Measurements from ENCODE around the gene ZCCHC7.

DNA sequence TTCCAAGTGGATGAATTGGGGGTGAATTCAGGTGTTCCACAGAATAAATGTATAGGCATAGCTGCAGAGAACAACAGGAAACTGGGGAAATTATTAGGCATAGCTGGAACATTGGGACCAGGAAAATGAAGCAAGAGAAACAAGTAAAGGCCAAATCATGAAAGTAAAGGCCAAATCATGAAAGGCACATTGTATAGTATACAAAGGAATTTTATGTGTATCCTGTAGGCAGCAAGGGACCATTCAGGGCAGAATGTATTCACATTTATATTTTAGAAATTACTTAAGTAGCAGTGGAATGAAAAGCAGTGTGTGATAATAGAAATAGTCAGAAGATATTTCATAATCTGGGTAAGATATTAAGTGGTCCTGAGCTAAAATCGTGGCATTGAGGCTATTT lies 174.8 kb downstream of the ZCCHC7 start:
- no peak for TF ChIP-seq MEIS2 (IDR thresholded peaks at IDR 0.05; ENCODE audit: partially characterized antibody)
- no peak for TF ChIP-seq NRF1 (conservative IDR thresholded peaks at IDR 0.05 in 1 of 2, IDR thresholded peaks at IDR 0.05 in 1 of 2)
- TF ChIP-seq, protein P1, sequence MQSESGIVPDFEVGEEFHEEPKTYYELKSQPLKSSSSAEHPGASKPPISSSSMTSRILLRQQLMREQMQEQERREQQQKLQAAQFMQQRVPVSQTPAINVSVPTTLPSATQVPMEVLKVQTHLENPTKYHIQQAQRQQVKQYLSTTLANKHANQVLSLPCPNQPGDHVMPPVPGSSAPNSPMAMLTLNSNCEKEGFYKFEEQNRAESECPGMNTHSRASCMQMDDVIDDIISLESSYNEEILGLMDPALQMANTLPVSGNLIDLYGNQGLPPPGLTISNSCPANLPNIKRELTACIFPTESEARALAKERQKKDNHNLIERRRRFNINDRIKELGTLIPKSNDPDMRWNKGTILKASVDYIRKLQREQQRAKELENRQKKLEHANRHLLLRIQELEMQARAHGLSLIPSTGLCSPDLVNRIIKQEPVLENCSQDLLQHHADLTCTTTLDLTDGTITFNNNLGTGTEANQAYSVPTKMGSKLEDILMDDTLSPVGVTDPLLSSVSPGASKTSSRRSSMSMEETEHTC (IDR thresholded peaks at IDR 0.05): no peak
- TF ChIP-seq NCOA2 (IDR thresholded peaks at IDR 0.05; ENCODE audit: partially characterized antibody in 2 of 2): no peak
- TF ChIP-seq EZH2 (IDR thresholded peaks at IDR 0.05; ENCODE audit: borderline replicate concordance, low read depth, low read length): no peak
